T-helper 2 cell treated with Interferon-gamma antibody and Interleukin-4, amounts not matched to agents 100 ng/mL and 5 ng/mL, for 36 hours (primary cell): ENCODE results near the gene ERC2. TPM values are rescaled to one million over a fixed set of nuclear protein-coding genes. Genes with fewer than 3 reads are reported as not detected.
"Not testable (repeated sequence)": the region's sequence is repeated elsewhere in the genome, so short reads cannot be mapped to it uniquely, and the experiment has no call there.

Source experiments
- intact Hi-C: fragments of 100-400 bp; cut with micrococcal nuclease; formaldehyde crosslinking; loops from one replicate; pipeline ENCODE4 v1.15.1; 2023
- total RNA-seq: library from RNA; stranded (reverse); gene quantifications from 2 replicates; pipeline ENCODE4 v1.2.3, GENCODE V29; 2022

The ERC2 gene
- total RNA-seq, 1 donor from 2014 or later: 0.20 TPM

DNA sequence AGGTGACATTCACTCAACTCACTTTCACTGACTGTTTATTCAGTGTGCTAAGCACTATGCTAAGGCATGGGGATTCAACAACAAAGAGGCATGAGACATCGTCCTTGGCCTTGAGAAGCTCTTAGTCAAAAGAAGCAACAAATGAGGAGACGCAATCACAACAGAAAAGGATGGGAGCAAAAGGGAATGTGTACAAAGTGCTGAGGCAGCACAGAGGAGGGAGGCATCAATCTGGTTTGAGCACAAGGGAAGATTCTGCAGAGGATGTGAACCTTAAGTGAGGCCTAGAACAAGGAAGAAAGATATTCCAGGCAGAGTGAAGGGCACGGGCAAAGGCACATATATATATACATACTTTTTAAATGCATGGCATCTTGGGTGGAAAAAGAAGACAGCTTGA is 151.3 kb downstream of the ERC2 start:
- intact Hi-C loops: no loop called here

DNA sequence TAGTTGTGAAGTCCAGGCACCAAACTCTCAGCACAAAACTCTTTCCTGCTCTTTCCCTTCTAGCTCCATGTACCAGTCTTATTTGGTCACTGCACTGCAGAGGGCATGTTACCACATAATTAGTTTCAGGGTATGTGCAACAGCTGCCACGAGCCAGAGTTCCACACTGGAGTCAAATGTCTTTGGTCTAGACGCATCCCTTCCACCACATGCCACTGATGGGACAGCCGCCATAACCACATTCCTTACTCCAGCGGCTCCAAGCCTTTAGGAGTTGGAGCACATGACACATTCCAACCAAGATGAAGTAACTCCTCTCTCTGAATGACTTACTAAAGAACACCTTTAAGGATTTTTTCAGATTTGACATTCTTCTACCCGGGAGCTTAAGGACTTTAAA is 153.4 kb downstream of the ERC2 start:
- intact Hi-C loops: no loop called here

DNA sequence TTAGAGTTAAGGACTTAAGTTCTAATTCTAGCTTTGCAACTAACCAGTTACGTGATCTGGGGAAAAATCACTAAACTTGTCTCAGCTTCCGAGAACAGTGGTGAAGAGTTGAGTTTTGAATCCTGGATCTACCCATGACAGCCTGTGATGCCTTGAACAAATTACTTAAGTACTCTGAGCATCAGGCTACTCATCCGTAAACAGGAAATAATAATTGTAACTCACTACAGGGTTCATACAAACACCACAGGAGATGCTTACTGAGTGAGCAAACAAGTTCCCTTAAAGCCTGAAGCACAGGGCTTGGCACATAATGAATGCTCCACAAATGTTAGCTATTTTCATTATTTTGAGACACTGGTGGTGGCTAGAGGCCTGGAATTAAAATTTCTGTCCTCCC is 158.8 kb downstream of the ERC2 start:
- intact Hi-C loops: no loop called here

DNA sequence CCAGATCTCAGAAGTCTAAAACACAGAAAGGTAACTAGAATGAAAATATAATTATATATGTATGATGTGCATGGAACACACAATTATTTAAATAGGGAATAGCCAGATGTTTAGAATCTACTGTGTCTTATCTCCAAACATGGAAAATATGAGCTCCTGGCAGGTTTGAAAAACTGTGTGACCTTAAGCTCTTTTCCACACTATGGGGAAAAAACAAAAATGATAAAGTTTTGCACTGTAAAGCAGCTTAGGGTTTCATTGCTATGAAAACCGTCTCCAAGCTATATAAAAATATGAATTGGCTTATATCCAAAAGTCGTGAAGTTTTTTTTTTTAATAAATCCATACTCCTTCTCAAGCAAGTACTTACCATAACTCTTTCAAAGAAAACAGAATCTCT is 159.8 kb downstream of the ERC2 start:
- intact Hi-C loops: no loop called here

DNA sequence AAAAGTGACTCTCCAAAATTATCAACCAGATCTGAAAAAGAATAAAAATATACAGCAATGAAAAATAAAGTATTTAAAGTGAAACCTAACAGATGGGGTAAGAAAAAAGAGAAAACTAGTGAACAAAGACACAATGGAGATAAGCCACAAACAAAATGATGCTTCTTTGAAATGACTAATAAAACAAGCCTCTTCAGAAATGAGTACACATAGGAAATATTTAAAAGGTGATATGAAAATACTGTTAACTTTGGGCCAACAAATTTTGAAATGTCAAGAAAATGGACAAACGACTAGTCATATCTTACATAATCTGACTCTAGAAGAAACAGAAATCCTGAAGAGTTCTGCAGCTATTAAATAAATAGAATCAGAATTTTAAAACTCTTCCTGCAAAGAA is 164.2 kb downstream of the ERC2 start:
- intact Hi-C loops: no loop called here

DNA sequence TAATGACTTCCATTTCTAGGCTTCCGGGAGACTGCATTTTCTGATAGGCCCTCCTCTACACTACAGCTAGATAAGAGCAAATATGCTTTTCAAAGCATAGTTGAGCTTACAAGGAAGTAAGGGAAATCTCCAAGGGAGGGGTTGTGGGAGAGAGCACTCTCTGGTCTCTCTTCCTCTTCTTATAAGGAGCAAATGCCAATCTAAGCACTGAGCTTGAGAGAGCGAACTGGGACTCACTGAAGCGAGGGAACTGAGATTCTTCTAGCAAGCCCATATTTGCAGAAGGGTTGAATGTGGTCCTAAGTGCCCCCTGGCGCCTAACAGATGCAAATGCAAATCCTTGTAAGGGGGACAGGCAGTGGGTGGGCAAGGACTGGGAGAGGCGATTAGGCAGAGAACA is 164.8 kb downstream of the ERC2 start:
- intact Hi-C loops: no loop called here

DNA sequence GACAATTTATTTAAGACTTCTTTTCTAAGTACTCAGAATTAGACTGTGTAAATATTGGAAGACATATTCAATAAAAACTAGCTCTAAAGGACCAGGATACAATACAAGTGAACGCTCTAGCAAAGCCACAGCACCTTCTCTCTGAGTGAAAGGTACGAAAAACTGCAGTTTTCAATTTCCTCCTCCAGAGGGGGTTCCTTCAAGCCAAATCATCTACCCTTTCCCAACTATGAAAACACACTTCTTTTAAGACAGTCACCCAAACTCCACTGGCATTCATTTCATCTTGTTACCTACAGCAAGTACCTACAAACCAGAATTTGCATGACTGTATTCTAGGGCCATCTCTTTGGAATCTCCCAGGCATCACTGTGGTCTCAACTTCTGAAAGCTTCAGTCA is 165.8 kb downstream of the ERC2 start:
- intact Hi-C loops: no loop called here

DNA sequence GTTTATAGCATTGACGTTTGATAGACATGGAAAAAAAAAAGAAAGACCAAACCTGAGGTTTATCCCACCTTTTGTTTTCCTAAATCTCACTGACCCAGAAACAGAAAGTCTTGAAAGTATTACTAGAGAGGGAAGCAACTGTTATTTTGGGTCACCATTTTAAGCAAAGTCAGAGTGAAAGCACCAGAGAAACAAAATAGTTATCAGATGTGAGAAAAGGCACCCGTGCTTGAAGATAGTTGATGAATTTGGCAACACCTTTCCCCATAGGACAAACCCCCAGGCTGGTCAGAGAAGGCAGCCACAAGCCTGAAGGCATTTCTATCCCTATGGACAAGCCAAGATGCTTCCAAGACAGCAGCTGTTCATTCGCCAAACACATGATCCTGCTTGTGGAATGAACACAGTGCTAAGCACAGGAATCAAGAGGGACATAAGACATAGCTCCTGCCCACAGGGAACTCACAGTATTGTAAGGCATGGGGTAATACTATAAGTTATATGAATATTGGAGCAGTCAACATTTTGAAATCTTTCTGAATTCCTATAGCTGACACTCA is 170.9 kb downstream of the ERC2 start:
- intact Hi-C loops: no loop called here

DNA sequence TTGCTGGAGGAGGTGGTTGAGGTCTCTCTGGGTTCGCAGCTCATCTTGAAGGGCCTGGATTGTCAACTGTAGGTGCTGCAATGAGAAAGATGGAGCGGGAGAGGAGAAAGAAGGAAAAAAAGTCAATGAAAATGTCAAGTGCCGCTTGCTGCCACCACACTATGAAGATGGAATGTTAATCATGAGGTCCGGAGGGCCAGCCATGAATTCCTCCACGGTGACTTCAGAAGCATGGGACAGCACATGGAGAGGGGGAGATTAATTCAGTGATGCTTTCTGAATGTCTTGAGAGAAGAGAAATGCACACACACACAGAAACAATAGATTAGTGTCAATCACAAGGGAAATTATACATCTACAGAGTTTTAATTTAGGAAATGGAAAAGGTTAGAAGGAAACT is 171.9 kb downstream of the ERC2 start:
- intact Hi-C loops: no loop called here

DNA sequence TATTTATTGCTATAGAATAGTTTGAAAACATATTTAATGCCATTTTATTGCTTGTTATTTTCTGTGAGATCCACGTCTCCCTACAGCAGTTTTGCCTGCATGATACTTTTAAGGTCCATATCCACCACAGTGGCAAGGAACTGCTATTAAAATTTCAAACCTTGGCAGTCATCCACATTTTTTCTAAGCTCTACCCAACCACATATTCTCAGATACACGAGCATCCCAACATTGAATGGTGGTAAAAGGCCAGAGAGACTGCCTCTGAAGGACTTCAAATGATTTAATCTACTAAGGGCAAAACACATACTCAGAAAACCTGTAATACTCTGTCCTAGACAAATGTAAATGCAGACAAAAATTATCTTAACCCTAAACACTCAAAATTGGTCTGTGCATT is 173.1 kb downstream of the ERC2 start:
- intact Hi-C loops: no loop called here

DNA sequence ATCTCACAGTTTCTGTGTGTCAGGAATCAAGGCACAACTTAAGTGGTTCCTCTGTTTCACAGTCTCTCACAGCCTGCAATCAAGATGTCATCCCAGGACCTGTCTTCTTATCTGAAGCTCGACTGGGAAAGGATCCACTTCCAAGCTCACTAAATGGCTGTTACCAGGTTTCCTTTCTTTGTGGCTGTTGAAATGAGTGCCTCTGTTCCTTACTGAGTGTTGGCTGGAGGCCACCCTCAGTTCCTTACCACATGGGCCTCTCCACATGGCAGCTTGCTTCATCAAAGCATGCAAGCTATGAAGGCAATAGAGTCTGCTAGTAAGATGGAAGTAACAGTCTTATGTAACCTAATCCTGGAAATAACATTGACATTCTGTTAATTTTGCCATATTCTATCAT is 174.0 kb downstream of the ERC2 start:
- intact Hi-C loops: no loop called here

DNA sequence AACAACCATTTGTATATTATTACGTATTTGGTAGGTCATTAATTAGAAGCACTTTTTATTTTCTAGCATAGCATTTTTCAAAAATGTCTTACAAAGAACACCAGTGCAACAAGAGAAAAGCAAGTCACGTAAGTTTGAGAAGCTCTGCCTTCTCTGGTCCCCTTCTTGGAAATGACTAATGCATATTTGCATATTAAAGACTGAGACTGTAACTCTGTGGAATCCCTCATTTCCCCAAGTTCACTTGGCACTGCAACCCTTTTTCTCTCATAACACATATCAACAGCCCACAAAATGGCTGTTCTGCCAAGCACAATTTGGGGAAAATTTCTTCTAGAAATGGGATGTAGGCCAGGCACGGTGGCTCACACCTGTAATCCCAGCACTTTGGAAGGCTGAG is 176.3 kb downstream of the ERC2 start:
- intact Hi-C loops: no loop called here

DNA sequence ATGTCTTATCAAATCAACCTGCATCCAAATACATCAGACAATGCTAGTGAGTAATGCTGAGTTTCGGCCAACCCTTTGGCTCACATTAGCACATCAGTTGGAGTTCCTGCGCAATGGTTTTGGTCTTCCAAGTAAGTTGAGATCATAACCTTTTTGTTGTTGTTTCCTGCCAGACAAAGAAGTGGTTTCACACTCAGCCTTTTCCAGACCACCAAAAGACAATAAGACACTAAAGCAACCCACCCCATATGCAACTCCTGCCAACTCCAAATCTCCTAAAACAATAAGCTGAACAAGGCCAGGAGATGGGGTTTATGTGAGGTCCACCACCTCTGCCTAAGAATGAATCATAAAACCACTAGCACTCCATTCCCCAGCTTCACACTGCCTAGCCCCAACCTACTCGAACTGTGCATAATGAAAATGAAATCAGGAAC is 177.0 kb downstream of the ERC2 start:
- intact Hi-C loops: no loop called here

DNA sequence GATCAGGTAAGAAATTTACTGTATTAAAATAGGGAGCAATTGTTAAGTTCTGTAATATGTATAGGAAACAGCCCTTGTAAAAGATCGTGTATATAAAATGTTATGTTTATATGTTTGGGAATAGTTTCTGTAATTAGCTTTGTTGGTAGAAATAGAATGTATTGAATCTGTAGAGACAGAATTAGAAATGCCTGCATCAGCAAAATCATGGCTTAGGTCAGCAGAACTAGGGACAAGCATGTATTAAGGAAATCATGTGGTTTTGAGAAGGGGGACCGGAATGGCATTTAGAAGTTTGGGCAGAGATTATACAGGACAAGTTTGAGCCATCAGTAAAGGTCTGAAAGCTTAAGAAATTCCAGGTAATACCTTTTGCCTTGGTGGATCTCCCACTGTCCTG is 177.9 kb downstream of the ERC2 start:
- intact Hi-C loops: no loop called here

DNA sequence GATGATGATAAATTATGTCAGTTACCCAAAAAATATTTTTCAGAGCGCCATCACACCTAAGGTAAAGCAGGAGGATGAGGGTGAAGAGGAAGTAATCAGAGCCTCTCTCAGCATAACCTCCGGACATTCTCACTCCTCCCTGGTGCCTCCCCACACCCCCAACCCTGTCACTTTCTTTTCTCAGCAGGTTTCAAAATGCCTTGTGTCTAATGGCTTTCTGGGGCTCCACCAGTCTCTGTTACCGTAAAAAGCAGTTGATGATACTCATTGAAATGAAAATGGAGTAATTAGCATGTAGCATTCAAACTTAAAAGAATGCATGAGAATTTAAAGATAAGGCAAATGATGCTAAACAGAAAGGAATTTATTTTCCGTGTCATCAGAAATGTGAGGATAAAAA is 180.0 kb downstream of the ERC2 start:
- intact Hi-C loops: no loop called here

DNA sequence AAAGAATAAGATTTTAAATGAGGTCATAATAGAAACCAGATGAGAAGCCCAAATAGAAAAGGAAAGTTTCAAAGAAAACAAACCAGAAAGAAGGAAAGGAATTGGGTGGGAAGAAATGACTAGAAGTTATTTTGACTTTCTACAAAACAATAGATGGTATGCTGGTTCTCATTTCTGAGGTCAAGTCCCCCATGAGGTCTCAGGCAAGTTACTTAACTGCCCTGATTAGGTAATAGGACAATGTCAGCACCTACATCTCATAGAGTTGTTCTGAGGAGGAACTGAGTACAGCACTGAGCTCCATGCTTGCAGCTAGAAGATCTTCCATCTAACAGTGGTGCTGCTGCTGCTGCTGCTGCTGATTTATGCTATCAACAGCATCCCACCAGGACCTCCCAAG is 185.9 kb downstream of the ERC2 start:
- intact Hi-C loops: no loop called here

DNA sequence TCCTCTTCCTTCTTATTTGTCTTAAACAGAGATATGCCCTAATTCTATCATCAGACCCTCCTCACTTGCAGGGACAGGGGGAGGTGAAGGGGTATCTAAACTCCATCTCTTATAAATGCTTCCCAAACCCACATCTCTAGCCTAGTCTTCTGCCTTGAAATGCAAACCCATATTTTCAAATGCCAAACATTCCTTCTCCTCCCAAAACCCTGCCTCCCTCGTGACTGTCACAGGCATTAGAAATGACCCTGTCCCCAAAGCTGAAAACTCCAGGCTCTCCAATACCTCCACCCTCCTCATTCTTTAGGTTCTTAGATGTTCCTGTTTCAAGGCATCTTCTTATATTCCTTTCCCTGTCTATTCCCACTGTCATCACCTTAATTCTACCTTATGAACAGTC is 191.0 kb downstream of the ERC2 start:
- intact Hi-C loops: no loop called here

DNA sequence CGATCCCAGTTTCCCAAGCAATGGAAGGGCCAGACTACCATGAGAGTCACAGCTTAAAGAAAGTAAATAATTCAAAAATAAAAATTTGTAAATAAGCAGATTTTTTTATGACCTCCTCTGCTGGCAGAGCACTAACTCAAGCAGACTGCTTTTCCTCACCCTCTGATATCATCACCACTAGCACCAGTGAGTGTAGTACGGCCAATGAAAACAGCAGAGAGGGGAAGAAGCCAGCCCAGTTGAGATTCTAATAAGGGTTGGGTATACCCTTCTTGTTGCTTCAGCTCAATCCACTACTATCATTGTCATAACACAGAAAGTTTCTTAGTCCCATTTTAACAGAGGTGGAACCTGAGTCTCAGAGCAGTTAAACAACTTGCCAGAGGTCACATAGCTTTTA is 193.1 kb downstream of the ERC2 start:
- intact Hi-C loops: no loop called here

DNA sequence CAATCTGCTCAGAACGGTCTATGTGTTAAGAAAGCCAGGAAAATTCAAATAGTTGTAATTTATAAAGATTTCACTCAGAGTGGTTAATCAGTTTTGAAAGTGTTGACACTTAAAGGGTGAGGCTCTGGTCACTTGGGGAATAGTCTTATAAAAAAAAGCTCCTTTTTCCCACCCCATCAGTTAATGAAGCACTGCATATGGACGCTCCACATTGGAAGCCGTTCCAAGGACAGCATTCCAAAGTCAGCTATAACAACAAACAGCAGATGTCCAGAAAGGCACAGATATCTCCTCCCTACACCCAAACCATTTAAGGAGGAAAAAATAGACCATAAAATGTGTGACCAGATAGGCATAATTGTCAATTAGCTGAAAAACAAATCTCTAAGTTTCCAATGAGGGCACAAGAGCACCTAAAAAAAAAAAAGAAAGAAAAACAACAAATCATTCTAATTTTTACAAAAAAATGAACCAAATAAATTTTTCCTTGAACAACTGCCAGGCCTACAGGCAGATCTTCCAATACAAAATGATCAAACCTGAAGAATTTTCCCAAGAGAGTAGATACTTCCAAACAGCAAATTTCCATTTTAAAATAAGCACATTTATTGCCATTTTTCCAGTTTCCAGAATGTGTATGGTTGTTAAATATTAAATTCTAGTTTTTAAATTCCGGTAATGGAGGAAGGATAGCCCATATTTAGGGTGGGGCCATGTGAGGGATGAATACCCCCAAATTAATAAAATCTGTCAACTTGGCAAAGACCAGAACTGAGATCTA is 198.3 kb downstream of the ERC2 start:
- intact Hi-C loops: no loop called here

DNA sequence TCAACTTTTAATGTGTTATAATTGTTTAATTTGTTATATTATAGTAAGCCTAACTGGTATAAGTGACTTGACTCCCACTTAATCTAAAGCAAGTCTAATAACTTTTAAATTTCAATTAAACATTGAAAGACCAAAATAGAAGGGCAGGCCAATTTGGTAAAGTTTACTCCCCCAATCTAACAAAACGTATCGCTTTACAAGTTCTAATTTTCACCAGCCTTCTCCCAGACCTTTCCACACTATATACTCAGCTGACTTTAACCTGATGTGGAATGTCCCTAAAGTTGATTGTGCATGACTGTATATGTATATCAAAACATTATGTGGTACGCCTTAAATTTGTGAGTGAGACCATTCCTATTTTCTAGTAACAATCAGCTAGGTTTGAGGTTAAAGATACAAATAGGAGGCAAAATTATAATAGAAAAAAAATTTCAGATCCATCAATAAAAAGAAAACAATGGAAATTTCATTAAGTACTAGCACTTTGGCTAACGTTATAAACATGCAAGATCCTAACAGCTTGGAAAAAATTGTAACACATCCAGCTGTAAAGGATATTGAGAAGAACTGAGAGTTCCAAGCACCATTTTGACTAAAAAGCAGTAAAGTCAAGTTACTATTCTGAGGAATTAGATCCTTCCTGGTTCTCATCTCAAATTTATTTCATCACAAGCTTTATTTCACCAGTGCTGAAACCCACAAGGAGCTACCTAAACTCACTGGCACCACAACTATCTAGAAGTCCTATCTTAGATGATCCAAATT is 199.5 kb downstream of the ERC2 start:
- intact Hi-C loops: no loop called here

DNA sequence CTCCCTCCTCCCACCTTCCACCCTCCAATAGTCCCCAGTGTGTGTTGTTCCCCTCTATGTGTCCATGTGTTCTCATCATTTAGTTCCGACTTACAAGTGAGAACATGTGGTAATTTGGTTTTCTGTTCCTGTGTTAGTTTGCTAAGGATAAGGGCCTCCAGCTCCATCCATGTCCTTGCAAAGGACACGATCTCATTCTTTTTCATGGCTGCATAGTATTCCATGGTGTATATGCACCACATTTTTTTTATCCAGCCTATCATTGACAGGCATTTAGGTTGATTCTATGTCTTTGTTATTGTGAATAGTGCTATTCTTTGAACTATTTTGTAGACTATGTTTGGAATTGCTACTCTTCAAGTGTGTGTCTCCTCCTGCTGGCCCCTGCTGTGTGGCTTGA is 206.4 kb downstream of the ERC2 start:
- intact Hi-C loops: not testable (repeated sequence)

DNA sequence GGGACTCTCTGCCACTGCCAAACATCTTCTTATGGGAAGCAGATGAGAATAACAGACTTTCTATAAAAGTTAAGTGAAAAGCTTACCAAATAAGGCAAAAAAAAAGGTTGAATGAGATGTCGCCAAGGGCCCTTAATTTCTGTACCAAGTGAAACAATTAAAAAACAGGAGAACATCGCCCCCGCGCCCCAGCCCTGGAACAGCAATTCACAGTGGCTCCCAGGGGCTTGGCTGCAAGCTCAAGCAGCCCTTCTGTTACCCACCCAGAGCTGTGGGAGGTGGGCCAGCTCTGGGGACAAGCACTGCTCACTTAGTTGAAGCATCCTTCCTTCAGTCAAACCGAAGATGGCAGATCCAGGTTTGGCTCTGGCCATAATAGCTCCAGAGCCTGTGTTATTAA is 208.0 kb downstream of the ERC2 start:
- intact Hi-C loops: no loop called here

DNA sequence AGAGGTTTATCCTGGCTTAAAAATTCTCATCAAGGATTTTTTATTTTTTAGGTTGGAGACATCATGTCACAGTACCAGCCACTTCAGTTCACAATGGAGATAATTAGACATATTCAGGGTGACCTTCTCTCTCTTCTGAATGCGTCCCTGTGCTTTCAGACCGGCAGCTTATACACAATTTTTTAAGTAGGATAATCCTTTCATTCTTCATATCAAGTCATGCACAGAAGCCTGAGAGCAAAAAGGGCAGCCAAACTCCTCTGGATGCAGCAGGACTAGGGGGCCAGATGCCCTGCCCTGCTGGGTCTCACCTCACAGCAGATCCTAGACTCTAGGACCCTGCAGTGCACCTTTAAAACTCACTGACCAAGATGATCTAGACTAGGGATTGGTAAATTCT is 210.4 kb downstream of the ERC2 start:
- intact Hi-C loops: loop anchor here (10.0 kb wide), 1 partner anchor 823 kb away; no protein-coding TSS in a partner anchor
